Glutamatergic neuron (in vitro differentiated cells): ENCODE measurements around the gene MEST. TPM values are rescaled to one million over a fixed set of nuclear protein-coding genes. Genes with fewer than 3 reads are reported as not detected.

Source experiments
- DNase-seq: peaks from one replicate; pipeline ENCODE4 v3.0.0; 2022
- H3K27ac Mint-ChIP-seq: one replicate; pipeline ENCODE4 v1.8.0; 2020; ENCODE audit warnings: mild to moderate bottlenecking, mixed read lengths, inconsistent platforms; ENCODE audit not compliant: unreplicated experiment
- H3K27me3 Mint-ChIP-seq: one replicate; pipeline ENCODE4 v1.8.0; 2020; ENCODE audit warnings: mild to moderate bottlenecking, moderate library complexity, mixed read lengths, inconsistent platforms; ENCODE audit not compliant: unreplicated experiment
- H3K36me3 Mint-ChIP-seq: one replicate; pipeline ENCODE4 v1.8.0; 2020; ENCODE audit warnings: mild to moderate bottlenecking, mixed read lengths, inconsistent platforms; ENCODE audit not compliant: unreplicated experiment
- H3K4me1 Mint-ChIP-seq: one replicate; pipeline ENCODE4 v1.8.0; 2020; ENCODE audit warnings: mild to moderate bottlenecking, low read depth, mixed read lengths, inconsistent platforms; ENCODE audit not compliant: unreplicated experiment
- H3K4me3 Mint-ChIP-seq: one replicate; pipeline ENCODE4 v1.8.0; 2020; ENCODE audit warnings: mild to moderate bottlenecking, mixed read lengths, inconsistent platforms; ENCODE audit not compliant: unreplicated experiment
- H3K9me3 Mint-ChIP-seq: one replicate; pipeline ENCODE4 v1.8.0; 2020; ENCODE audit warnings: mild to moderate bottlenecking, moderate library complexity, mixed read lengths, inconsistent platforms; ENCODE audit not compliant: unreplicated experiment
- total RNA-seq: library from RNA; stranded (reverse); fragmentation: NEBNext Ultra II Directional; extraction: Animal tissue kit (Norgen Biotek cat#: 25700); gene quantifications from one replicate; pipeline ENCODE4 v1.2.1, GENCODE V29; 2021; ENCODE audit not compliant: unreplicated experiment
- TF ChIP-seq, protein P1 (sequence below): fragments of 200-600 bp; sonication (generic); IDR thresholded peaks from one replicate; pipeline ENCODE4 v1.5.0; 2021; ENCODE audit not compliant: partially characterized antibody, unreplicated experiment

The MEST gene
- total RNA-seq, 1 donor from 2014 or later = 186 TPM

DNA sequence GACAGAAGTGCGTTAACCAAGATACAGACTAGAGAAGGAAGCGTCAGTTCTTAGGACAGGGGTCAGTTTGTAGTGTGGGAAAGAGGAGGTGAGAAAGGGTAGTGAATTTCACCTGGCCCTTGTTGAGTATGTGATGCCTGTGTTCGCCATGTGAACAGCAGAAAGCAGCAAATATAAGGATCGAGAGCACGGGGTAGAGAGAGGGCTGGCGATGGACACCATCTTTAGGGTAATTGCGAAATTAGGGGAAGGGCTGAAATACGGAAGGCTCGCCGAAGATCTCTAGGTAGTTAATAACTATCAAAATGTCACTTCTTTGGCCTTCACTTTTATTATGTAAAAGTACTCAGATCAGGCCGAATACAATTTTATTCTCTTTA lies 6.2 kb upstream of the MEST start:
- H3K4me1 Mint-ChIP-seq = peaks cover 8% of the 10 kb centered on the region
- peaks cover 6% of the 10 kb centered on the region for H3K9me3 Mint-ChIP-seq
- H3K36me3 Mint-ChIP-seq = no peaks in the 10 kb centered on the region
- H3K27ac Mint-ChIP-seq = peak overlapping the region; percentile 69
- H3K4me3 Mint-ChIP-seq = peak overlapping the region; percentile 89
- DNase-seq = no peak
- peaks cover 3% of the 10 kb centered on the region for H3K27me3 Mint-ChIP-seq
- TF ChIP-seq, protein P1, sequence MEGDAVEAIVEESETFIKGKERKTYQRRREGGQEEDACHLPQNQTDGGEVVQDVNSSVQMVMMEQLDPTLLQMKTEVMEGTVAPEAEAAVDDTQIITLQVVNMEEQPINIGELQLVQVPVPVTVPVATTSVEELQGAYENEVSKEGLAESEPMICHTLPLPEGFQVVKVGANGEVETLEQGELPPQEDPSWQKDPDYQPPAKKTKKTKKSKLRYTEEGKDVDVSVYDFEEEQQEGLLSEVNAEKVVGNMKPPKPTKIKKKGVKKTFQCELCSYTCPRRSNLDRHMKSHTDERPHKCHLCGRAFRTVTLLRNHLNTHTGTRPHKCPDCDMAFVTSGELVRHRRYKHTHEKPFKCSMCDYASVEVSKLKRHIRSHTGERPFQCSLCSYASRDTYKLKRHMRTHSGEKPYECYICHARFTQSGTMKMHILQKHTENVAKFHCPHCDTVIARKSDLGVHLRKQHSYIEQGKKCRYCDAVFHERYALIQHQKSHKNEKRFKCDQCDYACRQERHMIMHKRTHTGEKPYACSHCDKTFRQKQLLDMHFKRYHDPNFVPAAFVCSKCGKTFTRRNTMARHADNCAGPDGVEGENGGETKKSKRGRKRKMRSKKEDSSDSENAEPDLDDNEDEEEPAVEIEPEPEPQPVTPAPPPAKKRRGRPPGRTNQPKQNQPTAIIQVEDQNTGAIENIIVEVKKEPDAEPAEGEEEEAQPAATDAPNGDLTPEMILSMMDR = no peak

DNA sequence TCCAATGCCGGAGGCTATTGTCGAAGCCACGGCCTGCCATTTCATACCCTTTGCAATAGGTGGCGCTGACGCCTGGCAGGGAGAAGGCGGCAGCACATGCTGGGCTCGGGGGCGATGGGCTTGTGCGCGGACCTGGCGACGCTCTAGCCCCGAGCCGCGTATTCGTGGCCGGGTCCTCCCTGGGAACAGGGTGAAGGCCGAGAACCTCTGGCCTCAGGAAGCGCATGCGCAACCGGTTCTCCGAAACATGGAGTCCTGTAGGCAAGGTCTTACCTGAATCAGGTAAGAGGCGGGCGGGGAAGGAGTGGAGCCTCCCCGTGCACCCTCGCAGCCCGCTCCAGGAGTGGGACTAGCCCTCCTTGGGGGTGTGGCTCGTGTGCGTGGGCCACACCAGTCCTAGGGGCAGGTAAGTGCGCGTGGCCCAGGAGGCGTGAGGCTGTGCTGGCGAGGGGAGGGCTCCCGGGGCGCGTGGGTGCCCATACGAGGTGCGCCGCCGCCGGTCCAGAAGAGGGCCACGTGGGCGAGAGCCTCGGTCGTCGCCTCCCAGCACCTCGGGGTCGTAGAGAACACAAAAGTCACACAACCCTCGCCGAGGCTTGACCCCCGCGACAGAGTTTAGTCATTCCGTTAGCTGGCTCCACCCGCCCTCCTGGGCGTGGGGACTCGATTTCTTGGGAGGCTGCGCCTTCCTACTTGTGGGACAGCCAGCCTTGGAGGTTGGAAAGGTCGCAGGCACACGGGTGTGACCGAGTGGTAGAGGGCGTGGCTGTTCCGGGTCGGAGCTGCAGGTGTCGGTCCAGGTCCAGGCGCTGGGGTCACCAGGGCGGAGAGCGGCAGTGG lies 5.6 kb upstream of the MEST start:
- TF ChIP-seq, protein P1 = peak; percentile 76
- peaks cover 8% of the 10 kb centered on the region for H3K9me3 Mint-ChIP-seq
- DNase-seq = peak; percentile 87
- no peak overlapping the region for H3K27ac Mint-ChIP-seq
- peaks cover 3% of the 10 kb centered on the region for H3K27me3 Mint-ChIP-seq
- no peaks in the 10 kb centered on the region for H3K36me3 Mint-ChIP-seq
- peak overlapping the region; percentile 89 for H3K4me3 Mint-ChIP-seq
- peaks cover 10% of the 10 kb centered on the region for H3K4me1 Mint-ChIP-seq

DNA sequence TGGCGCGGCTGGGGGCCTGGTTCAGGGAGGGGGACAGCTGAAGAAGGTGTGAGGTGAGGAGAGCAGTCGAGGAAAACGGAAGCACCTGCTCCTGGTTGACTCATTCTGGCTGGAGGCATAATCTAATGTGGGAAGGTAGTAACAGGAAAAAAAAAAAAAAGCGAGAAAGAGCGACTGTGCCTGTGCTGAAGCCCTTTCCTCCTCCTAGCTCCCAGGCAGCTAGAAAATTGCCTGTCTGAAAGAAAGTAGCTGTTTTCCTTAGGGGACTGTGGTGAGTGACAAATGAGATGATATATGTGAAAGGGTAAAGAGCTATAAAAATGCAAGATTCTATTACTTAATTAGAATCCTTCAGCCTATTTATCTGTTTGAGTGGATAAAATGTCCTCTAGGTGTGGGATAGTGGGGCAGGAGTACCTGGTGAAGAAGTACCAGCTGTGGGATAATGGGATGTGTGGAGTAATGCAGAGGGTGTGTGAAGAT lies 4.9 kb upstream of the MEST start:
- Mint-ChIP-seq H3K27ac (no peak overlapping the region), H3K9me3 (peaks cover 10% of the 10 kb centered on the region), H3K27me3 (peaks cover 3% of the 10 kb centered on the region), H3K36me3 (no peaks in the 10 kb centered on the region), H3K4me1 (peaks cover 10% of the 10 kb centered on the region), H3K4me3 (peak overlapping the region; percentile 89)
- no peak for DNase-seq
- TF ChIP-seq, protein P1 = no peak

GRCh38 chr7:130488392-130489139 lies 3.3 kb upstream of the MEST start:
- no peak overlapping the region for H3K4me3 Mint-ChIP-seq
- H3K9me3 Mint-ChIP-seq = peaks cover 13% of the 10 kb centered on the region
- DNase-seq = no peak
- TF ChIP-seq, protein P1 = no peak
- no peak overlapping the region for H3K27ac Mint-ChIP-seq
- peaks cover 13% of the 10 kb centered on the region for H3K4me1 Mint-ChIP-seq
- peaks cover 10% of the 10 kb centered on the region for H3K36me3 Mint-ChIP-seq
- H3K27me3 Mint-ChIP-seq = peaks cover 4% of the 10 kb centered on the region
